Measurements from ENCODE around the gene HEXIM2. TPM values are rescaled to one million over a fixed set of nuclear protein-coding genes. Genes with fewer than 3 reads are reported as not detected.

The HEXIM2 gene
- total RNA-seq, 1 experiment from 2014 or later: 4.5 TPM

- H3K27me3 ChIP-seq (ENCODE audit: control insufficient read depth, insufficient read depth, low read length): no peaks in the 10 kb centered on the region
- ChIA-PET CTCF (no interaction called here), POLR2A (no interaction called here)
- H3K27ac ChIP-seq (ENCODE audit: low read length): no peak overlapping the region
- TF ChIP-seq TCF7L2 (IDR thresholded peaks at IDR 0.05; ENCODE audit: low read depth, low read length) (no peak), CTCF (IDR thresholded peaks at IDR 0.05) (no peak), REST (IDR thresholded peaks at IDR 0.05; ENCODE audit: insufficient read depth in 1 of 2, low read depth in 2 of 2, low read length in 1 of 2) (no peak), POLR2AphosphoS5 (IDR thresholded peaks at IDR 0.05; ENCODE audit: low read depth, low read length) (no peak), SIN3A (IDR thresholded peaks at IDR 0.05; ENCODE audit: borderline replicate concordance, insufficient read depth, low read depth, low read length) (no peak)
- intact Hi-C loops (cut with micrococcal nuclease; ENCODE audit: unreplicated experiment): no loop called here
- H3K4me3 ChIP-seq (ENCODE audit: low read depth in 2 of 2, low read length in 2 of 2): no peak overlapping the region
- in situ Hi-C loops (cut with HindIII; ENCODE audit: low pct_unique_long_range_greater_than_20kb, low sequenced_read_pairs): no loop called here
- DNase-seq (ENCODE audit: low read depth, low spot score): no peak
- H3K4me1 ChIP-seq (ENCODE audit: control insufficient read depth, insufficient read depth, low read length): peaks cover 8% of the 10 kb centered on the region
- no peak for ATAC-seq
- H3K36me3 ChIP-seq (ENCODE audit: control insufficient read depth, insufficient read depth, low read length): no peaks in the 10 kb centered on the region
- H3K9me3 ChIP-seq (ENCODE audit: control insufficient read depth, insufficient read depth, low read depth, low read length): no peaks in the 10 kb centered on the region
- BruUV-seq (replicated peaks): no TSS peak
These were observed 46.6 kb upstream of the HEXIM2 start for GRCh38 chr17:45115015-45115625.

GRCh38 chr17:45115871-45116270 lies 45.8 kb upstream of the HEXIM2 start:
- DNase-seq (ENCODE audit: low read depth, low spot score) (no peak), ATAC-seq (no peak)
- in situ Hi-C loops (cut with HindIII; ENCODE audit: low pct_unique_long_range_greater_than_20kb, low sequenced_read_pairs) (no loop called here), intact Hi-C loops (cut with micrococcal nuclease; ENCODE audit: unreplicated experiment) (no loop called here)
- no TSS peak for BruUV-seq (replicated peaks)
- H3K4me3 ChIP-seq (ENCODE audit: low read depth in 2 of 2, low read length in 2 of 2): no peak overlapping the region
- H3K36me3 ChIP-seq (ENCODE audit: control insufficient read depth, insufficient read depth, low read length): no peaks in the 10 kb centered on the region
- no peaks in the 10 kb centered on the region for H3K27me3 ChIP-seq (ENCODE audit: control insufficient read depth, insufficient read depth, low read length)
- ChIA-PET POLR2A (no interaction called here), CTCF (no interaction called here)
- no peaks in the 10 kb centered on the region for H3K9me3 ChIP-seq (ENCODE audit: control insufficient read depth, insufficient read depth, low read depth, low read length)
- H3K27ac ChIP-seq (ENCODE audit: low read length): no peak overlapping the region
- H3K4me1 ChIP-seq (ENCODE audit: control insufficient read depth, insufficient read depth, low read length): peaks cover 6% of the 10 kb centered on the region
- no peak for TF ChIP-seq SIN3A (IDR thresholded peaks at IDR 0.05; ENCODE audit: borderline replicate concordance, insufficient read depth, low read depth, low read length)
- no peak for TF ChIP-seq POLR2AphosphoS5 (IDR thresholded peaks at IDR 0.05; ENCODE audit: low read depth, low read length)
- TF ChIP-seq TCF7L2 (IDR thresholded peaks at IDR 0.05; ENCODE audit: low read depth, low read length): no peak
- no peak for TF ChIP-seq REST (IDR thresholded peaks at IDR 0.05; ENCODE audit: insufficient read depth in 1 of 2, low read depth in 2 of 2, low read length in 1 of 2)
- TF ChIP-seq CTCF (IDR thresholded peaks at IDR 0.05): no peak
